Measurements from ENCODE around the gene STAP1.

GRCh38 chr4:67542076-67542475, 16.5 kb upstream of the STAP1 start:
- TF ChIP-seq EZH2 (IDR thresholded peaks at IDR 0.05; ENCODE audit: low read length), result no peak
- TF ChIP-seq, protein P1, sequence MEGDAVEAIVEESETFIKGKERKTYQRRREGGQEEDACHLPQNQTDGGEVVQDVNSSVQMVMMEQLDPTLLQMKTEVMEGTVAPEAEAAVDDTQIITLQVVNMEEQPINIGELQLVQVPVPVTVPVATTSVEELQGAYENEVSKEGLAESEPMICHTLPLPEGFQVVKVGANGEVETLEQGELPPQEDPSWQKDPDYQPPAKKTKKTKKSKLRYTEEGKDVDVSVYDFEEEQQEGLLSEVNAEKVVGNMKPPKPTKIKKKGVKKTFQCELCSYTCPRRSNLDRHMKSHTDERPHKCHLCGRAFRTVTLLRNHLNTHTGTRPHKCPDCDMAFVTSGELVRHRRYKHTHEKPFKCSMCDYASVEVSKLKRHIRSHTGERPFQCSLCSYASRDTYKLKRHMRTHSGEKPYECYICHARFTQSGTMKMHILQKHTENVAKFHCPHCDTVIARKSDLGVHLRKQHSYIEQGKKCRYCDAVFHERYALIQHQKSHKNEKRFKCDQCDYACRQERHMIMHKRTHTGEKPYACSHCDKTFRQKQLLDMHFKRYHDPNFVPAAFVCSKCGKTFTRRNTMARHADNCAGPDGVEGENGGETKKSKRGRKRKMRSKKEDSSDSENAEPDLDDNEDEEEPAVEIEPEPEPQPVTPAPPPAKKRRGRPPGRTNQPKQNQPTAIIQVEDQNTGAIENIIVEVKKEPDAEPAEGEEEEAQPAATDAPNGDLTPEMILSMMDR (optimal IDR thresholded peaks at IDR 0.05 in 1 of 3, IDR thresholded peaks at IDR 0.05 in 1 of 3, conservative IDR thresholded peaks at IDR 0.05 in 1 of 3; ENCODE audit: extremely low read depth in 1 of 3, insufficient read depth in 2 of 3, low read length in 3 of 3), result no peak
